Colonic mucosa (tissue), 4 donors: ENCODE data around the gene CADM1. TPM values are rescaled to one million over a fixed set of nuclear protein-coding genes. Genes with fewer than 3 reads are reported as not detected.

Source experiments
- DNase-seq: peaks from one replicate; pipeline ENCODE4 v3.0.0-alpha.2; 2020
- H3K27ac ChIP-seq: fragments of 200-600 bp; one replicate; pipeline ENCODE4 v1.8.0; 2021
- H3K27me3 ChIP-seq: fragments of 200-600 bp; one replicate; pipeline ENCODE4 v1.8.0; 2021
- H3K36me3 ChIP-seq: fragments of 200-600 bp; one replicate; pipeline ENCODE4 v1.8.0; 2021
- H3K4me1 ChIP-seq: fragments of 200-600 bp; one replicate; pipeline ENCODE4 v1.8.0; 2021; ENCODE audit warnings: mild to moderate bottlenecking
- H3K4me3 ChIP-seq: fragments of 200-600 bp; one replicate; pipeline ENCODE4 v1.8.0; 2021
- H3K9ac ChIP-seq, 2 donors: one replicate each; pipeline ENCODE4 v1.7.0; 2013; ENCODE audit warnings: control low read depth in 2 of 2, low read depth in 2 of 2, low read length in 2 of 2
- H3K9me3 ChIP-seq: fragments of 200-600 bp; one replicate; pipeline ENCODE4 v1.8.0; 2021
- intact Hi-C: fragments of 100-400 bp; cut with DNase I; formaldehyde crosslinking; loops from one replicate; pipeline ENCODE4 v1.14.1; 2022
- total RNA-seq, 2 donors: library from RNA; stranded (reverse); fragmentation: NEBNext Ultra II Directional in 1 of 2; extraction: Animal tissue kit (Norgen Biotek cat#: 25700) in 1 of 2; gene quantifications; one replicate each; pipeline ENCODE4 v1.2.1, GENCODE V29; 2021
- TF ChIP-seq, protein P1 (sequence below): fragments of 200-600 bp; IDR thresholded peaks from one replicate; pipeline ENCODE4 v1.8.0; 2022; ENCODE audit warnings: antibody characterized with exemption, mild to moderate bottlenecking
- donor health status: healthy.
- donor health status: DM: no; HTN: no; CAD: no.
- donor health status: DM: no; HTN: no; CAD: no.

CADM1 gene
- total RNA-seq, 2 donors from 2014 or later: 5.2 to 6.4 TPM

DNA sequence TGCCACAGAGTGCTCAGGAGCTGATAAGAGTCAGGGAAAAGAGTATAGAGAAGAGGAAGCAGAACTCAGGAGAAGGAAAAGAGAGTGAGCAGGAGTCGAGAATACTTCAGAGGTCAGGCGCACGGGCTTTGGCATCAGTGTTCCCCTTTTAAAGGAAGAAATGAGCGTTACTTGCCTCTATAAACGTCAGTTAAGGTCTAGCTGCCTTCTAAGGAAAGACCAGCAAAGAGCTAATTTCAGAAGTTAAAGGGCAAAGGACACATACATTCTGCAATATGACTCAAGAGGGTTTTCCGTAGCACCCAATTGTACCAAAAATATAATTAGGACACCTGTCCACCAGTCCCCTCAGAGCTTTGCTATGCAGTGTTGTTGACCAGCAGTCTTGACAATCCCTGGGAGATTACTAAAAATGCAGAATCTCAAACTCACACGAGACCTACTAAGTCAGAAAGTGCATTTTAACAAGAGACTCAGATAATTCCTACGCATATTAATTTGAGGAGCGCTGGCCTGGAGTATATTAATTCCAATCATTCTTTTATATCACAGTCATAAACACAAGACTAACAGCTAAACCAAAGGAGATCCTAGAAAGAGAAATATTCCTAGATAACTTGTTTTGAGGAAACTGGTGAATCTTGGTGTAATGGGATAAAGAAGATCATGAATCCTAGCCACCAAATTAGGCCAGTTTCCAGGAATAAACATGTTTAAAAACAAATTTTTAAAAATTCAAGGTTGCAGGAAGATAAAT, 249.0 kb downstream of the CADM1 start:
- H3K36me3 ChIP-seq: no peaks in the 10 kb centered on the region

DNA sequence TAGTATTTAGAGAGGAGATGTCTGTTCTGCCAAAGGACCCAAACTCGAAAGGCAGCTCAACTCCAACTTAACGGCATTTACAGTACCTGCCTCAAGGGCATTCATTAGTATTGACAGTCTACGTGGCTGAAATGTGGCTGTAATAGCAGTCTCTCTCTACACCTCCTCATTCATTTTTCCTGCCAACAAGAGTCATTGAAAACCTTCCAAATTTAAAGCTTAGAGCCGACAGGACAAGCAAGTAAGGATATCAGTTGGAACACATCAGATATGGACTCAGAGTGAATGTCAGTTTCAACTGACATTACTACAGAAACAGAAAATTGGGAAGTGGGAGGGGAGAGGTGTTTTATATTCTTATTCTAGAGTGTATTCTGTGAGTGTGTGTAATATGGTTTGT, 253.1 kb downstream of the CADM1 start:
- TF ChIP-seq, protein P1, sequence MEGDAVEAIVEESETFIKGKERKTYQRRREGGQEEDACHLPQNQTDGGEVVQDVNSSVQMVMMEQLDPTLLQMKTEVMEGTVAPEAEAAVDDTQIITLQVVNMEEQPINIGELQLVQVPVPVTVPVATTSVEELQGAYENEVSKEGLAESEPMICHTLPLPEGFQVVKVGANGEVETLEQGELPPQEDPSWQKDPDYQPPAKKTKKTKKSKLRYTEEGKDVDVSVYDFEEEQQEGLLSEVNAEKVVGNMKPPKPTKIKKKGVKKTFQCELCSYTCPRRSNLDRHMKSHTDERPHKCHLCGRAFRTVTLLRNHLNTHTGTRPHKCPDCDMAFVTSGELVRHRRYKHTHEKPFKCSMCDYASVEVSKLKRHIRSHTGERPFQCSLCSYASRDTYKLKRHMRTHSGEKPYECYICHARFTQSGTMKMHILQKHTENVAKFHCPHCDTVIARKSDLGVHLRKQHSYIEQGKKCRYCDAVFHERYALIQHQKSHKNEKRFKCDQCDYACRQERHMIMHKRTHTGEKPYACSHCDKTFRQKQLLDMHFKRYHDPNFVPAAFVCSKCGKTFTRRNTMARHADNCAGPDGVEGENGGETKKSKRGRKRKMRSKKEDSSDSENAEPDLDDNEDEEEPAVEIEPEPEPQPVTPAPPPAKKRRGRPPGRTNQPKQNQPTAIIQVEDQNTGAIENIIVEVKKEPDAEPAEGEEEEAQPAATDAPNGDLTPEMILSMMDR: no peak
- Histone ChIP-seq H3K9me3 (no peaks in the 10 kb centered on the region), H3K4me3 (no peak overlapping the region), H3K4me1 (no peaks in the 10 kb centered on the region), H3K9ac (no peak overlapping the region), H3K27me3 (no peaks in the 10 kb centered on the region), H3K27ac (no peak overlapping the region), H3K36me3 (no peaks in the 10 kb centered on the region)
- no peak for DNase-seq
- intact Hi-C loops: no loop called here

More for the DNA sequence above, 249.0 kb downstream of the CADM1 start:
- no peak for DNase-seq
- H3K9ac ChIP-seq: no peak overlapping the region
- intact Hi-C loops: no loop called here
- no peak overlapping the region for H3K4me3 ChIP-seq
- no peaks in the 10 kb centered on the region for H3K9me3 ChIP-seq
- no peaks in the 10 kb centered on the region for H3K27me3 ChIP-seq
- no peaks in the 10 kb centered on the region for H3K4me1 ChIP-seq
- TF ChIP-seq, protein P1: no peak
- no peak overlapping the region for H3K27ac ChIP-seq

DNA sequence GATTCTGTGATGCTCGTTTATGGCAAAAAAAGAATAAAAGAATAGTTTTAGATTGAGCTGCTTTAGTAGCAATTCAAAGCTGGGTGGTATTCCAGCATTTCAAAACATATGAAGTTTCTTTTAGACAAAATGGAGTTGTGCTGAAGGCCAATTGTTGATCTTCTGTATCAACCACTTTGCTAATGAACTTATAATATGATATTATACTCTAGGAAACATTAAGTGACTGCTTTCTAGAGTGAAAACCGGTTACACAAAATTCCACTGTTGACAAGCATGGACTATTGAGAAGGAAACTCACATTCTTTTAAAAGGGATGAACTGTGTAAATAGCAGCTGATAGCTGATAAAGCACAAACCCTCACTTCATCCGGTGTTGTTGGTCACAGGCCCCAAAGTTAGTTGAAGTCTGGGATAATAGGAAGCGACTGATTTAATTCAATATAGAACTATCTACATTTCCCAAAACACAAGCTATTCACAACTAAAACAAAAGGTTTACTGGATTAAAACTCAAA, 255.1 kb downstream of the CADM1 start:
- no peaks in the 10 kb centered on the region for H3K36me3 ChIP-seq
- H3K4me1 ChIP-seq: no peaks in the 10 kb centered on the region
- TF ChIP-seq, protein P1: no peak
- H3K27me3 ChIP-seq: no peaks in the 10 kb centered on the region
- H3K9me3 ChIP-seq: no peaks in the 10 kb centered on the region
- H3K27ac ChIP-seq: no peak overlapping the region
- intact Hi-C loops: no loop called here
- no peak for DNase-seq
- no peak overlapping the region for H3K9ac ChIP-seq
- no peak overlapping the region for H3K4me3 ChIP-seq

DNA sequence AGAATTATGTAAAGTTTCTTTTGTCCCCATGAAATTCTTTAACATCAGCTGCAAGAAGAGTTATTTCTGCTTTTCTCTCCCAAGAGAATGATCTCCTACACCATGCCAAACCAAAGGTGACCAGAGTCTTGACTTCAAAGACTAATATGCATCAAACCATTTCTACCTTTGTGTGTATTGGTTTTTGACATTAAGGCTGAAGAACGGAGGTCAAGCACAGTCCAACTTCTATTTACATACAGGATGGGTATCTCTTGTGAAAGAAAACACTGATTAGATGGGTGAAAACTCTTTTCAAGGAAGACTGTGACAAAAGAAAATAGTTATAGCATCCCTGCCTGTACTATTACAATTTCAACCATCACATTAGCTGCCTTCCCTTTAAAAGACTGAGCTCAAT, 256.3 kb downstream of the CADM1 start:
- DNase-seq: no peak
- no peaks in the 10 kb centered on the region for H3K9me3 ChIP-seq
- H3K27me3 ChIP-seq: no peaks in the 10 kb centered on the region
- intact Hi-C loops: no loop called here
- TF ChIP-seq, protein P1: no peak
- no peaks in the 10 kb centered on the region for H3K4me1 ChIP-seq
- no peak overlapping the region for H3K4me3 ChIP-seq
- no peaks in the 10 kb centered on the region for H3K36me3 ChIP-seq
- no peak overlapping the region for H3K9ac ChIP-seq
- H3K27ac ChIP-seq: no peak overlapping the region

DNA sequence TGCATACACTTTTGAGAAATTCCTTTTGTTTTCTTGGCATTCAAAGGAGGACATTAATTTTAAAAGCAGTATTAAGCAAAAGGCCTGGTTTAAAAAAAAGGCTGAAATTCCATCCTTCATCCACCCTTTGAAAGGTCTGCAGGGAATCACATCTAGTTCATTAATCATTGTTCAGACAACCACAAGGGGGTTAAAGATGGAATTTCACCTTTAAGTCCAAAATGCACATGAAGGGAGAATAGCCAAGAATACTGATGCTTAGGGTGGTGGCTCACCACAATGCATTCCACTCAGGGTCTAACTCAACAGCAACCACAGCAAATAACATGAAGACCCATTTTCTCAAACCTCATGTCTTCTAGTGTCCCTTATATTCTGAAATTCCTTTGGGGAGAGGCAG, 256.9 kb downstream of the CADM1 start:
- Histone ChIP-seq H3K4me1 (no peaks in the 10 kb centered on the region), H3K36me3 (no peaks in the 10 kb centered on the region), H3K9me3 (no peaks in the 10 kb centered on the region), H3K27ac (no peak overlapping the region), H3K9ac (no peak overlapping the region), H3K27me3 (no peaks in the 10 kb centered on the region), H3K4me3 (no peak overlapping the region)
- no peak for DNase-seq
- TF ChIP-seq, protein P1: no peak
- intact Hi-C loops: no loop called here
